Ovary (tissue), 3 donors: ENCODE measurements around the gene LAMC3.
"Not testable (repeated sequence)": the region's sequence is repeated elsewhere in the genome, so short reads cannot be mapped to it uniquely, and the experiment has no call there.

Experiments
- EP300 ChIP-seq: sonication (generic); formaldehyde crosslinking; IDR thresholded peaks from one replicate; pipeline ENCODE4 v1.6.1; 2017; ENCODE audit warnings: antibody characterized with exemption
- TF ChIP-seq, protein P1 (sequence below), 3 donors: fragments of 450-650 bp in 2 of 3; fragments of 200-600 bp in 1 of 3; IDR thresholded peaks; one replicate each; pipeline versions ENCODE4 v1.5.1 to v1.8.0; 2016 to 2022; ENCODE audit warnings: antibody characterized with exemption in 3 of 3, mild to moderate bottlenecking in 1 of 3
- donor health status: DM: no; HTN: no; CAD: no.

DNA sequence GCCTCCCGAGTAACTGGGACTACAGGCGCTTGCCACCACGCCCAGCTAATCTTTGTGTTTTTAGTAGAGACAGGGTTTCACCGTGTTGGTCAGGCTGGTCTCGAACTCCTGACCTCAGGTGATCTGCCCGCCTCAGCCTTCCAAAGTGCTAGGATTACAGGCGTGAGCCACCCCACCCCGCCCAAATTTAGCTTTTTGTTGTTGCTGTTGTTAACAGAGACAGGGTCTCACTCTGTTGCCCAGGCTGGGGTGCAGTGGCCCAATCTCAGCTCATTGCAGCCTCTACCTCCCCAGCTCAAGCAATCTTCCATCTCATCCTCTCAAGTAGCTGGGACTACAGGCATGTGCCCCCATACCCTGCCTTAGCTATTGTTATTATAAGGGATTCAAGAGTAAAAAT, 90.9 kb downstream of the LAMC3 start:
- TF ChIP-seq, protein P1, sequence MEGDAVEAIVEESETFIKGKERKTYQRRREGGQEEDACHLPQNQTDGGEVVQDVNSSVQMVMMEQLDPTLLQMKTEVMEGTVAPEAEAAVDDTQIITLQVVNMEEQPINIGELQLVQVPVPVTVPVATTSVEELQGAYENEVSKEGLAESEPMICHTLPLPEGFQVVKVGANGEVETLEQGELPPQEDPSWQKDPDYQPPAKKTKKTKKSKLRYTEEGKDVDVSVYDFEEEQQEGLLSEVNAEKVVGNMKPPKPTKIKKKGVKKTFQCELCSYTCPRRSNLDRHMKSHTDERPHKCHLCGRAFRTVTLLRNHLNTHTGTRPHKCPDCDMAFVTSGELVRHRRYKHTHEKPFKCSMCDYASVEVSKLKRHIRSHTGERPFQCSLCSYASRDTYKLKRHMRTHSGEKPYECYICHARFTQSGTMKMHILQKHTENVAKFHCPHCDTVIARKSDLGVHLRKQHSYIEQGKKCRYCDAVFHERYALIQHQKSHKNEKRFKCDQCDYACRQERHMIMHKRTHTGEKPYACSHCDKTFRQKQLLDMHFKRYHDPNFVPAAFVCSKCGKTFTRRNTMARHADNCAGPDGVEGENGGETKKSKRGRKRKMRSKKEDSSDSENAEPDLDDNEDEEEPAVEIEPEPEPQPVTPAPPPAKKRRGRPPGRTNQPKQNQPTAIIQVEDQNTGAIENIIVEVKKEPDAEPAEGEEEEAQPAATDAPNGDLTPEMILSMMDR (IDR thresholded peaks at IDR 0.05): not testable (repeated sequence)
- TF ChIP-seq EP300: not testable (repeated sequence)
